A204.1 (cell line): ENCODE data around the gene PAEP.
"Not testable (repeated sequence)": the region's sequence is repeated elsewhere in the genome, so short reads cannot be mapped to it uniquely, and the experiment has no call there.

Experiments
- FAIRE-seq: peaks from 2 replicates; lab custom pipeline; 2012; peaks lifted over from hg19 to GRCh38; lab: Jason Lieb, UNC

Gene PAEP

GRCh38 chr9:135561391-135562234 lies at the start of gene PAEP:
PAEP (plus strand) TSS chr9:135561756.
- FAIRE-seq: no peak

DNA sequence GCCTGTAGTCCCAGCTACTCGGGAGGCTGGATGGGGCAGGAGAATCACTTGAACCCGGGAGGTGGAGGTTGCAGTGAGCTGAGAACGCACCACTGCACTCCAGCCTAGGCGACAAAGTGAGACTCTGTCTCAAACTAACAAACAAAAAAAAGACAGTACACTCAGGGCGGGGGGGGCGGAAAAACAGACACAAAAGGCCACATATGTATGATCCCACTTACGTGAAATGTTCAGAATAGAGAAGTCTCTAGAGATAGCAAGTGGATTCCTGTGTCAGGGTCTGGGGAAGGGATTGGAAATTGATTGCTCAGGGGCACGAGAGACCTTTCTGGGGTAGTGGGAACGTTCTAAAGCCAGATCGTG lies 49.3 kb upstream of the PAEP start:
- no peak for FAIRE-seq

- FAIRE-seq: no peak
These were observed 48.7 kb upstream of the PAEP start for GRCh38 chr9:135512904-135513303.

DNA sequence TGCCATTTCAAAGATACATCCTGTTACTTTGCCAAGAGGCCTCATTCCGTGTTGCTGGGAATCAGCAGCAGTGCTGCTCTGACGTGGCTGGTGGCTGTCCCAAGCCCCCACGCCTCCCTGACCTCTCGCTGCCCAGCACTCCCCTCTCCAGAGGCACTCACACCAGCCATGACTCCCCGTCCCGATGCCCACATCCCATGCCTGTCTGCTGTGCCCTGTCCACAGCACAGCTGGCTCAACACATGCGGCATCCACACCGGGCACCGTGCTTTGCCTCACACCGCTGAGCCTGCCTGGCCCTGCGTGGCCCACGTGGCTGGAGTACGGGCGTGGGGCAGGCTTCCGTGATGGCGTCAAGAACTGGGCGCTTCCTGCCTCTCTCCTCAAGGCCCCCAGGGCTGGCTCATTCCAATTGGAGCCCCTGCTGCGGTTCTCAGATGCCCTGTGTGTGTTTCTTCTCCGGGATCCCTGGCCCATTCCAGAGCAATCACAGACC lies 48.2 kb upstream of the PAEP start:
- FAIRE-seq: no peak

DNA sequence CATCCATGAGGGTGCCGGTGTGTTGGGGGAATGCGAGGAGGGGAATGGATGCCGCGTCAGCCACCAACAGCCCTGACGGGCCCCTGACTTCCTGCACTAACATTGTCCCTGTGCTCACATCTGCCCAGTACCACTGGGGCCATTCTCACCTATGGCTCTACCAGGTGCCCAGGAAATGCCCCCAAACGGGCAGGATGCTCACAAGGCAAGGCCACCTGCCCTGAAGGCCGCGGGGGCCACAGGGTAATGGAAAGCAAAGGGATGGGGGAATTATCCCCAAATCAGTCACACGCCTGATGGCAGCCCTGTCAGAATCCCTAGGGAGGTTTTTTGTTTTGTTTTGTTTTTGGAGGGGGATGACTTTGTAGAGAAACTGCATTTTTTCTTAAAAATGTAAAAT lies 47.6 kb upstream of the PAEP start:
- FAIRE-seq: not testable (repeated sequence)

- no peak for FAIRE-seq
These were observed 47.0 kb upstream of the PAEP start for GRCh38 chr9:135514342-135515082.

DNA sequence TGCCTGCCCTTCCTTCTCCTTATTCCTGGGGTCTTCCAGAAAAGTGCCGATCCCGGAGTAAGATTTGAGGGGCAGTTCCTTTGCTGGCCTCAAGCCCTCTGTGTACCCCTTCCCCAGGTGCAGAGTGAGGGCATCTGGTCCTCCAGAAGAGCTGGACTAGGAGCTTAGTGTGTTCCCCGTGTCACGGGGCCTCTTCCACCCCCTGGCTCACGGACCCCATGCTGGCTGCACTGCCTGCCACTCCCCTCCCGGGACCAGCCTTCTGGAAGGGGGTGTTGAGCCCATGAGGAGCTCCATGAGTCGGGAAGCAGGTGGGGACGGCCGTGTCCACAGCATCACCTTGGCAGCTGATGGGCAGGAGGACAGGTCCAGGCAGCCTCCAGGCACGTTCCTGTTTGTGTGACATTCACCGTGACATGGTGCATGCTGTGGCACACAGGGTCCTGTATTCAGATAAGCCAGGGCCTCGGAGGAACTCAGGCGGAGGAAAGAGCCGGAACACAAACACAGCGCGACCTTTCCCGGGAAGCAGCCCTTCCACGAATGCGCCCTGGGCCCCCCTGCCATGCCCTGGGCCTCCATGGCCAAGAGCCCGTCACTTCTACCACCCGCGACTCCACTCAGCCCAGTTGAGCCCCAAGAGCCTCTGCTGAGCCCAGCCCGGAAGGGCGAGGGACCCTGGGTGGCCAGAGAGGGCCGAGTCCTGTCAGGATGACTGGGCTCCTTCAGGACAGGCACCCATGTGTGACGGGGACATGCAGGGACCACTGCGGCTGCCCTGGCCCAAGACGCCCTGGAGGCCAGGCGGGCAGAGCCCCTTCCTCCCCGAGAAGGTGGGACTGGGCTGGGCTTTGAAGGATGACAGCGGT lies 46.2 kb upstream of the PAEP start:
- FAIRE-seq: no peak

DNA sequence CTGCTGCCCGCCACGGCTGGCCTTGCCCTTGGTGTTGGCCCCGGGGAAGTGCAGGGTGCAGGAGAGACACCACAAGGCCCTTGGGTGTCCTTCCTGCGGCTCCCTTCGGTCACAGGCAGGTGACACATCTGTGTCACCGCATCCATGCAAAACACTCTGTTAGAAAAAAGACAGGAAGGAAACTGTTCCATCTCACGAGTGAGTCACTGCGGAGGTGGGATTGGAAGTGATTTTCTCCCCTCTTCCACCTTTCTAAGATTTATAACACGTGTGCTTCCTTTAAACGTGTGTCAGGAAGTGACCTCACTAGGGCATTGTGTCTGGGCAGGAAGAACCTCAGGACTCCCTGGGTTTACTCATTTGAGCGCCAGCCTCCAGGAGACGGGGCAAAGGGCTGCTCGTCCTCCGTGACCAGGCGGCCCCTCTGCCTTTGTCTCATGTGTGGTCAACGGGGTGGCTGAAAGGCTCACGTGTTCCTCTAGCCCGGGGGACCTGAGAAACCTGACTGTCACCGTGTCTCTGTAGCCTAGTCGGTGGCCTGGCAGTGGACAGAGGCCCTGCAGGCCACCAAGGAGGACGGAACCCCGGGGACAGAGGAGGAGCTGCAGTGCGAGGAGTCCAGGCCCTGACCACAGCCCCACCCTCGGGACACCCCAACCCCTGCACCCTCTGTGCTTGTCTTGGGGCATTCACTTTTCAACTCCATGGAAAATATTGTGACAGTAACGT lies 45.3 kb upstream of the PAEP start:
- FAIRE-seq: no peak

GRCh38 chr9:135517407-135517822 lies 44.1 kb upstream of the PAEP start:
- no peak for FAIRE-seq

DNA sequence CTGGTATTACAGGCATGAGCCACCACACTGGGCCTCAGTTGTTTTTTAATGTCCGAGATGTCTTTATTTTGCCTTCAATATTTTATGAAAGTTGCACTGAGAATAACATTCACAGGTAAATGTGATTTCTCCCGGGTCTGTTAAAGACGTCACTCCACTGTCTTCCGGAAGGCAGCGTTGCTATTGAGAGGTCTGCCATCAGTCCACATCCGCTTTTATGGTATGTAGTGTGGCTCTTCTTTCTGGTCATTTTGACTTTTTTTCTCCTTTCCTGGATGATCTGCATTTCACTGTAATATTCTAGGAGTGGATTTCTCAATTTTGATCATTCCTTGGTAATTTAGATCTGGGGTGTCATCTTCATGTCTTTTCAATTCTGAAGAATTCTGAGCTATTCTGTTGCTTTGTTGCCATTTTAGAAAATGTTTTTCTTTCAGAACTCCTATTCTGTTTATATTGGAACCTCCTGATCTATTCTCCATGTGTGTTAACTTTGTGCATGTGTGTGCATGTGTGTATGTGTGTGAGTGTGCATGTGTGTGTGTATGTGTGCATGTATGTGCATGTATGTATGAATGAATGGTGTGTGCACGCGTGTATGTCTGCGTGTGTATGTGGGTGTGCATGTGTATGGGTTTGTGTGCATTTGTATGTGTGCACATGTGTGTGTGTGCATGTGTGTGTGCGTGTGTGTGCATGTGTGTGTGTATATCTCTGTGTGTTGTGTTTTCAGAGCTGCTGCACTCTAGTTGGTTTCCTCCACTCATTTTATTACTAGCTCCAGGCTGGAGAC lies 42.2 kb upstream of the PAEP start:
- no peak for FAIRE-seq

DNA sequence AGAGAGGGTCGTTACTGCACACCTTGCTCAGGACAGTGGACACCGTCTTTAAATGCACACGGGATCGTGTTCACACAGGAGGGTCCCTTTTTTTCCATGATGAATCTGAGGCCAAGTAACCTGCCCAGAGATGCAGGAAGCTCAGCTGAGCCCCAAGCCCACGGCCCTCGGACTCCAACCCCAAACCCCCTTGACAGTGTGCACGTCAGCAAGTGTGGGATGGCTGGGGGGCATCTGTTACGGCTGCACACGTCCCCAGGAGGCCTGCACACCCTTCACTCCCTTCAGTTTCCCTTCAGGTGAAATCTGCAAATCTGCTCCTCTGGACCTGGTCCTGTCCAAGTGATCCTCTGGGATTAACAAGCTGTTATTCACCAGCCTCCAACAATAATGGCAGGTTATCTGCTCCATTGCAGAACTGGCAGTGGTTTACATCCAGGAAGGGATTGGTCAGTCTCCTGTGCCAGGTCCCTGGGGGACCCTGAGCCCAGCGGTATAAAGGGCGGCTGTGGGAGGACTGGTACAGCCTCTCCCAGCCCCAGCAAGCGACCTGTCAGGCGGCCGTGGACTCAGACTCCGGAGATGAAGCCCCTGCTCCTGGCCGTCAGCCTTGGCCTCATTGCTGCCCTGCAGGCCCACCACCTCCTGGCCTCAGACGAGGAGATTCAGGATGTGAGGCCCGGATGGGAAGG lies 40.5 kb upstream of the PAEP start, which contains the start of gene LCN1:
TSS of gene LCN1 (plus strand) at position 525 of the 692 bp plus-strand sequence. CDS start at position 583, 58 bp downstream.
- FAIRE-seq: no peak

- no peak for FAIRE-seq
These were observed 39.9 kb upstream of the PAEP start for GRCh38 chr9:135521608-135522095.

- no peak for FAIRE-seq
These were observed 39.2 kb upstream of the PAEP start for GRCh38 chr9:135522137-135522877.

- no peak for FAIRE-seq
These were observed 38.6 kb upstream of the PAEP start for GRCh38 chr9:135522931-135523330.

DNA sequence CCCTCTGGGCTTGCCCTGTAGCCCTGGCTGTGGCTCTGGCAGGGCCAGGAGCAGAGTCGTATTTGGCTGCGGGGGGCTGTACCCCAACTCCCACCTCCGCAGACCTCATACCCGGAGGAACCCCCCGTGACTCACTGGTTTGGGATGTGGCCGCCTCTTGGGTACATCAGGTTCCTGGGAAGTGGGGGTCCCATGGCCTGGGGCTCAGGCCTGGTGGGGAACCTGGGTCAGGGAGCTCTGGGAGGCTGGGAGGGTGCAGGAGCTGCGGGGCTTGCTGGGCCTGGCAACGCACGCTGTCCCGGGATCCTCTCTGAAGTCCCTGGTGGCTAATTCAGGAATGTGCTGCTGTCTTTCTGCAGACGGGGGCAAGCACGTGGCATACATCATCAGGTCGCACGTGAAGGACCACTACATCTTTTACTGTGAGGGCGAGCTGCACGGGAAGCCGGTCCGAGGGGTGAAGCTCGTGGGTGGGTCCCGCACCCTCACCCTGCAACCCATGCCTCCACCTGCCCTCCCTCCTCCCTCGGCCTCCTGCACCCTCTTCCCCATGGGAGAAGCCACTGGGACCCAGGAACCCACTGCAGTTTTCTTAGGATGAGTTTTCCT lies 37.9 kb upstream of the PAEP start:
- FAIRE-seq: no peak

DNA sequence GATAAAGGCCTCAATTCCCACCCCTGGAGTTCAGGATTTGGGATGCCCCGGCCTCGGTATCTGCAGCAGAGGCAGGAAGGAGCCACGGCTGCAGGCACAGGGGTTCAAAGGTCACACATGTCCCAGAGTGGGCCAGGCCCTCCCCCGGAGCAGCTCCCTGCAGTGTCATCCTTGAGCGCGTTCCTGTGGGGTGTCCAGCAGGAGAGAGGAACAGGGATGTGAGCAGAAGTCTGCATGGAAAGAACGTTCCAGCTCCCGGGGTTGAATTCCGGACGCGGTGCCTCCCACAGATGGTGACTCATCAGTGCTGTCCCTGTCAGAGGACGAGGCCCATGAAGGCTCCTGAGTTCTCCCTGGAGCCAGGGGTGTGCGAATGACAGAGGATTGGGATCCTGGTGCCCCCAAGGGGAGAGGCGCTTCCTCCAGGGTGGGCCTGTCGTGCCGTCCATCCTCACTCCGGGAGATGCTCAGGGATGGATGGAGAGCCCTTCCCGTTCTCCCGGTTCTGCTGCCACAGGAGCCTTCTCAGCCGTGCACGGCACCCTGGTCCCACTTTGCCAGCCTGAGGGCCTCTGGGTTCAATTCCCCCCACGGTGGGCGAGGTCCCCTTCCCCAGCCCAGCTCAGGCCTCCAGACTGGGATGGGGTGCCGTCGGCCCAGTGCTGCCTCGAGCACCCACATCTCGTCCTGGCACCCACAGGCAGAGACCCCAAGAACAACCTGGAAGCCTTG lies 37.3 kb upstream of the PAEP start:
- no peak for FAIRE-seq

- FAIRE-seq: no peak
These were observed 36.1 kb upstream of the PAEP start for GRCh38 chr9:135525241-135526088.
